SK-N-SH (cell line): ENCODE measurements around the gene C10orf67.
"Not testable (repeated sequence)": the region's sequence is repeated elsewhere in the genome, so short reads cannot be mapped to it uniquely, and the experiment has no call there.

Experiments
- CTCF ChIP-seq: fragments of 200-600 bp; sonication (generic); IDR thresholded peaks from 2 replicates; pipeline ENCODE4 v1.6.1; 2017; ENCODE audit warnings: antibody characterized with exemption, mild to moderate bottlenecking, moderate library complexity
- FOSL2 ChIP-seq: IDR thresholded peaks from 2 replicates; pipeline ENCODE4 v1.4.0; 2012; ENCODE audit warnings: low read depth, mild to moderate bottlenecking, moderate library complexity, borderline replicate concordance
- JUND ChIP-seq: IDR thresholded peaks from 2 replicates; pipeline ENCODE4 v1.4.0; 2012
- MAX ChIP-seq: IDR thresholded peaks from 2 replicates; pipeline ENCODE4 v1.4.0; 2012; ENCODE audit warnings: low read depth
- NRF1 ChIP-seq: IDR thresholded peaks from 2 replicates; pipeline ENCODE4 v1.6.1; 2012; ENCODE audit warnings: low read depth, mild to moderate bottlenecking, low read length
- RCOR1 ChIP-seq: fragments of 150-350 bp; IDR thresholded peaks from 2 replicates; pipeline ENCODE4 v1.6.1; 2017; ENCODE audit warnings: antibody characterized with exemption, low read length
- TAF1 ChIP-seq: IDR thresholded peaks from 2 replicates; pipeline ENCODE4 v1.6.1; 2012; ENCODE audit warnings: low read depth, mild to moderate bottlenecking, low read length, moderate library complexity, borderline replicate concordance
- YY1 ChIP-seq: IDR thresholded peaks from 2 replicates; pipeline ENCODE4 v1.4.0; 2012; ENCODE audit warnings: low read depth, mild to moderate bottlenecking

GRCh38 chr10:23274179-23274578 is 70.4 kb downstream of the C10orf67 start:
- TF ChIP-seq JUND, CTCF, MAX, FOSL2, YY1, RCOR1, TAF1, NRF1: not testable (repeated sequence)
